Testis (tissue), 2 donors: ENCODE results near the gene ETDA.

Source experiments
- POLR2A ChIP-seq: fragments of 450-650 bp; IDR thresholded peaks from one replicate; pipeline ENCODE4 v1.6.1; 2017; ENCODE audit warnings: antibody characterized with exemption, mild to moderate bottlenecking, moderate library complexity
- TF ChIP-seq, protein P1 (sequence below), 3 experiments: fragments of 450-650 bp in 2 of 3; fragments of 200-600 bp in 1 of 3; sonication (generic) in 1 of 3; IDR thresholded peaks; one replicate each; pipeline ENCODE4 v1.5.1; 2016 to 2019; ENCODE audit warnings: antibody characterized with exemption in 3 of 3, mild to moderate bottlenecking in 2 of 3, moderate library complexity in 1 of 3

DNA sequence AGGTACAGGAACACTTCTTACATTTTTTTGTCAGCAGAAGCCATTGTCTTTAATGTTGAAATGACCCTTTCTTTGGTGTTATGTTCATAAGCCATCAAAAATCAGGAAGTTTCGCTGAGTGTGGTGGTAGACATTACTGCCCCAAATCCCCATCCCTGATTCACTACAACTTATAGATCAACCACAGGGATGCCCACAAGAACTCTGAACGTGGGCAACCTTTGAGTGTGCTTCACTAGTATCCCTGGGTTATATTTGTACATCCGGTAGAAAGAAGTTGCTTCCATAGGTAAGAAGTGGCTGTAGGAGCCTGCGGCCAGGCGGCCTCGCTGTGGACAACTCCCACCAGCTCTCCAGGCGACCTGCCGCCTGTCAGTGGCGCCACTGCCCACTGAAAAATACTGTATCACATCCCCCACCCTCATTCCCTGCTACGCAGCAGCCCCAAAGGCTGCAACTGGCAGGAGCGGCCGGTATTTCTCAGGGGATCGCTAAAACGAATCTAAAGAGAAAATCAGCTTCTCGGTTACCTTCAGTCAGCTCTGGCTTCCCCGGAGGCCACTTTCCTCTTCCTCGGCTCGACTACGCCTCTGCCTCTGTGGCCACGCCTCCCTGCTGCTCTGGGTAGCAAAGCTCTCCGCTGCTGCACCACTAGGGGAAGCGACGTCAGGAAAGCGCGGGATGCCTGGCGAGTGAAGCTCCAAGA lies 43.5 kb downstream of the ETDA start:
- TF ChIP-seq, protein P1, sequence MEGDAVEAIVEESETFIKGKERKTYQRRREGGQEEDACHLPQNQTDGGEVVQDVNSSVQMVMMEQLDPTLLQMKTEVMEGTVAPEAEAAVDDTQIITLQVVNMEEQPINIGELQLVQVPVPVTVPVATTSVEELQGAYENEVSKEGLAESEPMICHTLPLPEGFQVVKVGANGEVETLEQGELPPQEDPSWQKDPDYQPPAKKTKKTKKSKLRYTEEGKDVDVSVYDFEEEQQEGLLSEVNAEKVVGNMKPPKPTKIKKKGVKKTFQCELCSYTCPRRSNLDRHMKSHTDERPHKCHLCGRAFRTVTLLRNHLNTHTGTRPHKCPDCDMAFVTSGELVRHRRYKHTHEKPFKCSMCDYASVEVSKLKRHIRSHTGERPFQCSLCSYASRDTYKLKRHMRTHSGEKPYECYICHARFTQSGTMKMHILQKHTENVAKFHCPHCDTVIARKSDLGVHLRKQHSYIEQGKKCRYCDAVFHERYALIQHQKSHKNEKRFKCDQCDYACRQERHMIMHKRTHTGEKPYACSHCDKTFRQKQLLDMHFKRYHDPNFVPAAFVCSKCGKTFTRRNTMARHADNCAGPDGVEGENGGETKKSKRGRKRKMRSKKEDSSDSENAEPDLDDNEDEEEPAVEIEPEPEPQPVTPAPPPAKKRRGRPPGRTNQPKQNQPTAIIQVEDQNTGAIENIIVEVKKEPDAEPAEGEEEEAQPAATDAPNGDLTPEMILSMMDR (IDR thresholded peaks at IDR 0.05): no peak
- TF ChIP-seq POLR2A: no peak
